AG09319 (cell line): ENCODE data around the gene ING1.
"Not testable (repeated sequence)": the region's sequence is repeated elsewhere in the genome, so short reads cannot be mapped to it uniquely, and the experiment has no call there.

Source experiments
- DNase-seq: peaks from one replicate; pipeline ENCODE4 v3.0.0-alpha.2; 2010; ENCODE audit warnings: low read depth; ENCODE audit errors: extremely low read depth
- TF ChIP-seq, protein P1 (sequence below): IDR thresholded peaks from 2 replicates; pipeline ENCODE4 v1.5.1; 2011; ENCODE audit warnings: low read depth, mild to moderate bottlenecking, inconsistent platforms, low read length, moderate library complexity

Gene ING1

DNA sequence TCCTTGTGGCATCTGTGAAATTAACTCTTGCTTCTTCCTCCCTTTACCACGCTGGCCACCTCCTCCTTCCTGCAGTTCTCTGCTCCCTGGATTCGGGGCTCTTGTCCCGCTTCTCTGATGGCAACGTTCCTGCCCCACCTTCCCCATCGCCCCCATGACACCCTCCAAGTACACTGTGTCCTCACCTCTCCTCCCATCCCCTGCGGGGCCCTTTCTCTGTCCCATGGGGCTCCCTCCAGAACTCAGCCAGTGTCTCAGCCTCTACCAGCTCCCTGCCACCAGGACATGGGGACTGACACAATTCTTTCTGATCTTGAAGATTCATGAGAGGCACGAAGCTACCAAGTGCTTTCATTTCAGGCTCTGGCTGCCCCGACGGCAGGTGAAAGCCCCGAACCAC lies 16.7 kb upstream of the ING1 start:
- TF ChIP-seq, protein P1, sequence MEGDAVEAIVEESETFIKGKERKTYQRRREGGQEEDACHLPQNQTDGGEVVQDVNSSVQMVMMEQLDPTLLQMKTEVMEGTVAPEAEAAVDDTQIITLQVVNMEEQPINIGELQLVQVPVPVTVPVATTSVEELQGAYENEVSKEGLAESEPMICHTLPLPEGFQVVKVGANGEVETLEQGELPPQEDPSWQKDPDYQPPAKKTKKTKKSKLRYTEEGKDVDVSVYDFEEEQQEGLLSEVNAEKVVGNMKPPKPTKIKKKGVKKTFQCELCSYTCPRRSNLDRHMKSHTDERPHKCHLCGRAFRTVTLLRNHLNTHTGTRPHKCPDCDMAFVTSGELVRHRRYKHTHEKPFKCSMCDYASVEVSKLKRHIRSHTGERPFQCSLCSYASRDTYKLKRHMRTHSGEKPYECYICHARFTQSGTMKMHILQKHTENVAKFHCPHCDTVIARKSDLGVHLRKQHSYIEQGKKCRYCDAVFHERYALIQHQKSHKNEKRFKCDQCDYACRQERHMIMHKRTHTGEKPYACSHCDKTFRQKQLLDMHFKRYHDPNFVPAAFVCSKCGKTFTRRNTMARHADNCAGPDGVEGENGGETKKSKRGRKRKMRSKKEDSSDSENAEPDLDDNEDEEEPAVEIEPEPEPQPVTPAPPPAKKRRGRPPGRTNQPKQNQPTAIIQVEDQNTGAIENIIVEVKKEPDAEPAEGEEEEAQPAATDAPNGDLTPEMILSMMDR: no peak
- DNase-seq: no peak

- TF ChIP-seq, protein P1: no peak
- no peak for DNase-seq
These were observed 15.7 kb upstream of the ING1 start for GRCh38 chr13:110697842-110698241.

GRCh38 chr13:110698689-110699088 lies 14.8 kb upstream of the ING1 start:
- TF ChIP-seq, protein P1: no peak
- no peak for DNase-seq

- TF ChIP-seq, protein P1: no peak
- no peak for DNase-seq
These were observed 14.1 kb upstream of the ING1 start for GRCh38 chr13:110699148-110700145.

- TF ChIP-seq, protein P1: no peak
- no peak for DNase-seq
These were observed 13.3 kb upstream of the ING1 start for GRCh38 chr13:110700186-110700585.

DNA sequence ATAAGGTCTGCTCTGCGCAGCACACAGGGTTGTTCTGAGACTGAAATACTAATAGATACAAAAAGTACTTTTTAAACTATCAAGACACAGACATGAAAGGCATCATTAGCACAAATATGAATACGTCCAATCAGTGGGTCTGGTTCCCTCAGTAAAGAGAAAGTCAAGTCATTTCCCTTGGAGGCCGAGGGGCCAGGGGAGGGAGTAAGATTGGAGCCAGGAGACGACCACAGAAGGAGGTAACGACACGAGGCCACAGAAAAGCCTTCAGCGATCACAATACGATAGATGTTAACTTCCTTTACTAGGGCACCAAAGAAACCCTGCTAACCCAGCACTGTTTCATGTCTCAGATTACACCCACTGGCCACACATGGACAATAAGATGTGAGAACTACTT lies 12.9 kb upstream of the ING1 start:
- TF ChIP-seq, protein P1: no peak
- no peak for DNase-seq

GRCh38 chr13:110701061-110701460 lies 12.4 kb upstream of the ING1 start:
- not testable (repeated sequence) for DNase-seq
